Parathyroid adenoma (tissue), 2 donors: ENCODE results near the gene ZDHHC6.

Experiments used
- H2AFZ ChIP-seq: fragments of 300-600 bp; sonication (generic); one replicate; pipeline ENCODE4 v1.7.0; 2017; ENCODE audit warnings: antibody characterized with exemption, mild to moderate bottlenecking
- H3K27ac ChIP-seq: fragments of 300-600 bp; sonication (generic); one replicate; pipeline ENCODE4 v1.7.0; 2017
- H3K27me3 ChIP-seq: fragments of 300-600 bp; sonication (generic); one replicate; pipeline ENCODE4 v1.7.0; 2017; ENCODE audit warnings: low read length; ENCODE audit not compliant: control insufficient read depth, insufficient read depth
- H3K36me3 ChIP-seq: fragments of 300-600 bp; sonication (generic); one replicate; pipeline ENCODE4 v1.7.0; 2017; ENCODE audit warnings: low read length; ENCODE audit not compliant: control insufficient read depth, insufficient read depth
- H3K4me1 ChIP-seq: fragments of 300-600 bp; sonication (generic); one replicate; pipeline ENCODE4 v1.7.0; 2017; ENCODE audit warnings: control low read depth
- H3K4me2 ChIP-seq: fragments of 300-600 bp; sonication (generic); one replicate; pipeline ENCODE4 v1.7.0; 2017; ENCODE audit warnings: low read length
- H3K4me3 ChIP-seq: fragments of 300-600 bp; sonication (generic); one replicate; pipeline ENCODE4 v1.7.0; 2017; ENCODE audit warnings: low read depth, low read length
- H3K79me2 ChIP-seq: fragments of 300-600 bp; sonication (generic); one replicate; pipeline ENCODE4 v1.7.0; 2017; ENCODE audit warnings: control low read depth
- H3K9ac ChIP-seq: fragments of 300-600 bp; sonication (generic); one replicate; pipeline ENCODE4 v1.7.0; 2017; ENCODE audit warnings: mild to moderate bottlenecking
- H3K9me3 ChIP-seq: fragments of 300-600 bp; sonication (generic); one replicate; pipeline ENCODE4 v1.7.0; 2017; ENCODE audit warnings: low read length; ENCODE audit not compliant: control insufficient read depth
- TF ChIP-seq, protein P1 (sequence below): fragments of 300-600 bp; sonication (generic); IDR thresholded peaks from one replicate; pipeline ENCODE4 v1.7.0; 2017; ENCODE audit warnings: antibody characterized with exemption, mild to moderate bottlenecking
- donor health status: primary hyperparathyroidism.

ZDHHC6 gene

DNA sequence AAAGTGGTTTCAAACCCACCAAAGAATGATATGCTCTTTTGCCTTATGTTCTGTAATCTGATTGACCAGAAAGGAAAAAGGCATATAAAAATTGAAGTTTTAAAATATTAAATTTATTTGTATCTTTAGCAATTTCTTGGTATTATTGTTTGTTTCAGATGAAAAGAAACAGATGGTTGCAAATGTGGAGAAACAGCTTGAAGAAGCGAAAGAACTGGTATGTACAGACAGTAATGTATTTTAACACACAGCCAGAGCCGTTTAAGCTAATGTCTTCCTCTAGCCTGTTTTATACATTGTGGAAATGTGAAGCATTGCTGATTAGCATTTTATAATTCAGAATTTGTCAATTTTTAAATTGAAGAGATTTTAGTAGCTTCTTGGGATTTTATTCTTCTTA, 13.7 kb upstream of the ZDHHC6 start:
- TF ChIP-seq, protein P1, sequence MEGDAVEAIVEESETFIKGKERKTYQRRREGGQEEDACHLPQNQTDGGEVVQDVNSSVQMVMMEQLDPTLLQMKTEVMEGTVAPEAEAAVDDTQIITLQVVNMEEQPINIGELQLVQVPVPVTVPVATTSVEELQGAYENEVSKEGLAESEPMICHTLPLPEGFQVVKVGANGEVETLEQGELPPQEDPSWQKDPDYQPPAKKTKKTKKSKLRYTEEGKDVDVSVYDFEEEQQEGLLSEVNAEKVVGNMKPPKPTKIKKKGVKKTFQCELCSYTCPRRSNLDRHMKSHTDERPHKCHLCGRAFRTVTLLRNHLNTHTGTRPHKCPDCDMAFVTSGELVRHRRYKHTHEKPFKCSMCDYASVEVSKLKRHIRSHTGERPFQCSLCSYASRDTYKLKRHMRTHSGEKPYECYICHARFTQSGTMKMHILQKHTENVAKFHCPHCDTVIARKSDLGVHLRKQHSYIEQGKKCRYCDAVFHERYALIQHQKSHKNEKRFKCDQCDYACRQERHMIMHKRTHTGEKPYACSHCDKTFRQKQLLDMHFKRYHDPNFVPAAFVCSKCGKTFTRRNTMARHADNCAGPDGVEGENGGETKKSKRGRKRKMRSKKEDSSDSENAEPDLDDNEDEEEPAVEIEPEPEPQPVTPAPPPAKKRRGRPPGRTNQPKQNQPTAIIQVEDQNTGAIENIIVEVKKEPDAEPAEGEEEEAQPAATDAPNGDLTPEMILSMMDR, result no peak
- Histone ChIP-seq H3K27me3 (no peaks in the 10 kb centered on the region), H3K9me3 (no peaks in the 10 kb centered on the region), H3K36me3 (no peaks in the 10 kb centered on the region), H2AFZ (no peak overlapping the region), H3K79me2 (peaks cover 2% of the 10 kb centered on the region), H3K4me1 (no peaks in the 10 kb centered on the region), H3K9ac (no peak overlapping the region), H3K27ac (no peak overlapping the region), H3K4me3 (no peak overlapping the region), H3K4me2 (no peak overlapping the region)

DNA sequence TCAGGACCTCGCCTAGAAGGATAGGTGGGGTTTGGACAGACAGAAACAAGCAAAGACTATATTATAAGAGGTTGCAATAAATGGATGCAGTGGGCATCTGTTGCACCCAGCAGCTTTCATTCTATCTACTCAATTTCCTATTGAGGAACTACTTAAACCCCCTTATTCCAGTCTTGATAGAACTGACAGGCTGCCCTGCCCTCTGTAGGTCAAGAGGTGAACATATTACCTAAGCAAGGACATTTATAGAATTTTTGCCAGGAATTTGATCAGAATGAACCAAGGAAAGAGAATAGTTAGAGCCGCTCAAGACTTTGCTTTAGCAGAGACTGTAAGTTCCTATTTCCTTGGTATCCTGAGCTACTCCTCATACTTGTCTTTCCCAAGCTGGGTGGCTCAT, 9.8 kb upstream of the ZDHHC6 start:
- no peaks in the 10 kb centered on the region for H3K27me3 ChIP-seq
- no peak overlapping the region for H2AFZ ChIP-seq
- no peaks in the 10 kb centered on the region for H3K4me1 ChIP-seq
- H3K27ac ChIP-seq, result no peak overlapping the region
- TF ChIP-seq, protein P1, result no peak
- H3K9me3 ChIP-seq, result no peaks in the 10 kb centered on the region
- no peaks in the 10 kb centered on the region for H3K36me3 ChIP-seq
- H3K4me3 ChIP-seq, result no peak overlapping the region
- peaks cover 10% of the 10 kb centered on the region for H3K79me2 ChIP-seq
- H3K9ac ChIP-seq, result no peak overlapping the region
- H3K4me2 ChIP-seq, result no peak overlapping the region

DNA sequence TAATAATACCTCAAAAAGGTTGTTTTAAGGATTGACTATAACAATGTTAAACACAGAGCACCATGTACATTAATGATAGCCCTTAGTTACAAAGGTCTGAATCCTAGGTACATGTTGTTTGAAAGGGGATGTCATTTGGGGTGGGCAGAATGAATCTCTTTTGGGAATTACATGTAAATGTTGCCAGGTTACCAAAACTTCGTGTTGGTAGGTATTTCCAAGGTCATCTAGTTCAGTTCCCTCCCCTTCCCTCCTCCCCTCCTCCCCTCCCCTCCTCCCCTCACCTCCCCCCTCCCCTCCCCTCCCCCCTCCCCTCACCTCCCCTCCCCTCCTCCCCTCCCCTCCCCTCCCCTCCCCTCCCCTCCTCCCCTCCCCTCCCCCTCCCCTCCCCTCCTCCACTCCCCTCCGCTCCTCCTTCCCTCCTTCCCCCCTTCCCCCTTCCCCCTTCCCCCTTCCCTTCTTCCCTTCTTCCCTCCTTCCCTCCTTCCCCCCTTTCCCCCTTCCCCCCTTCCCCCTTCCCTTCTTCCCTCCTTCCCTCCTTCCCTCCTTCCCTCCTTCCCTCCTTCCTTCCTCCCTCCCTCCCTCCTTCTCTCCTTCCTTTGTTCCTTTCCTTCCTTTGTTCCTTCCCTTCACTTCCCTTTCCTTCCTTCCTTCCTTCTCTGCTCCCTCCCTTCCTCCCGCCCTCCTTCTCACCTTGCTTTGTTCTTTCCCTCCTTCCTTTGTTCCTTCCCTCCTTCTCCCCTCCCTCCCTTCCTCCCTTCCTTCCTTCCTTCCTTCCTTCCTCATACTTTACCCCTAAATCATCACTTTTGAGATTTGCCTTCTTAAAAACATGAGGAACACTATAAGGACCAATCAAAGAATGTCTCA, 8.4 kb upstream of the ZDHHC6 start:
- TF ChIP-seq, protein P1, result no peak
- Histone ChIP-seq H3K79me2 (peaks cover 10% of the 10 kb centered on the region), H3K4me1 (no peaks in the 10 kb centered on the region), H3K9ac (no peak overlapping the region), H3K36me3 (no peaks in the 10 kb centered on the region), H3K4me2 (no peak overlapping the region), H3K9me3 (no peaks in the 10 kb centered on the region), H3K27me3 (no peaks in the 10 kb centered on the region), H3K27ac (no peak overlapping the region), H3K4me3 (no peak overlapping the region), H2AFZ (no peak overlapping the region)

DNA sequence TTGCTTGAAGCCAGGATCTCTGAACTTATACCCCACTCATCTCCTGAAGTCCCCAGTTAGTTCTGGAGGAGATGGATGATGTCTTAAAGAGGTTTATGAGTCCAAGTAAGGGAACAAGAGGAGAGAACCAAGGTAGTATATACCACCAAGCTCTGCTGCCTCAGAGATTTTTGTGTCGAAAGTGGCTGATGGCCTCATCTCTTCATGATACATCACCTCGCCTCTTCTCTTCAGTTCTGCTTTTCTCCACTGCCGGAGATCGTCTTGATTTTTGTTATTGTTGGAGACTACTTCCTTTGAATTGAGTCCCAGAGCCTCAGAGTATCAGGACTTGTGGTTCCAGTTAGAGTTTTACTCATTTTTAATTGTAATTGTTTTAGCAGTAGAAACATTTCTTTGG, 2.2 kb upstream of the ZDHHC6 start:
- no peaks in the 10 kb centered on the region for H3K36me3 ChIP-seq
- no peak overlapping the region for H3K4me3 ChIP-seq
- peaks cover 20% of the 10 kb centered on the region for H3K79me2 ChIP-seq
- H3K4me1 ChIP-seq, result peaks cover 7% of the 10 kb centered on the region
- H3K9me3 ChIP-seq, result no peaks in the 10 kb centered on the region
- no peaks in the 10 kb centered on the region for H3K27me3 ChIP-seq
- no peak overlapping the region for H3K4me2 ChIP-seq
- TF ChIP-seq, protein P1, result no peak
- H3K27ac ChIP-seq, result no peak overlapping the region
- no peak overlapping the region for H3K9ac ChIP-seq
- H2AFZ ChIP-seq, result no peak overlapping the region

DNA sequence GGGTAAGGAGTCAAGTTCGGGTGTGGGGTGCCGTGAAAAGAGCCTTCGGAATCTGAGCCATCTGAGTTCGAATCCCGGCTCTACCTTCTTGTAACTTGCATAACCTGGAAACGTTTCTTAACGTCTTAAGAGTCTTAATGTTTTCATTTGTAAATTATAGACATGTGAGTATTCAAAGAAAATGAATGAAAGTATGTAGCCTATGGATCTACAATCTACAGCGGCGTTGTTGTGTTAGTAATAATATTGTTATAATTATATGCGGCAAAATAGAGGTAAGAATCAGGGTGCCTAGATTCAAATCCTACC, 860 bp upstream of the ZDHHC6 start:
- H3K27ac ChIP-seq, result peak overlapping the region; percentile 85
- H3K4me2 ChIP-seq, result peak overlapping the region; percentile 48
- H3K27me3 ChIP-seq, result no peaks in the 10 kb centered on the region
- H3K4me1 ChIP-seq, result peaks cover 7% of the 10 kb centered on the region
- no peaks in the 10 kb centered on the region for H3K9me3 ChIP-seq
- H2AFZ ChIP-seq, result peak overlapping the region; percentile 96
- peaks cover 18% of the 10 kb centered on the region for H3K79me2 ChIP-seq
- TF ChIP-seq, protein P1, result no peak
- H3K36me3 ChIP-seq, result no peaks in the 10 kb centered on the region
- peak overlapping the region; percentile 57 for H3K9ac ChIP-seq
- peak overlapping the region; percentile 84 for H3K4me3 ChIP-seq
